ENCODE data around the gene PAPPA2.

PAPPA2 gene

GRCh38 chr1:176877557-176877956 is 414.6 kb downstream of the PAPPA2 start:
- H3K9me2 ChIP-seq (replicated peaks; ENCODE audit: insufficient read depth, low read length): no peaks in the 10 kb centered on the region
- H3F3A ChIP-seq (ENCODE audit: insufficient read depth): no peaks in the 10 kb centered on the region
- TF ChIP-seq CTCF (IDR thresholded peaks at IDR 0.05; ENCODE audit: insufficient read depth, low read length, poor library complexity, severe bottlenecking): no peak
- no peak for TF ChIP-seq EZH2phosphoT487 (conservative IDR thresholded peaks at IDR 0.05; ENCODE audit: low read length)
- H3K4me2 ChIP-seq (ENCODE audit: low read depth, low read length, poor library complexity, severe bottlenecking): no peak overlapping the region
- H3K79me2 ChIP-seq (ENCODE audit: insufficient read depth, low read length): no peaks in the 10 kb centered on the region
- no peaks in the 10 kb centered on the region for H3K36me3 ChIP-seq (ENCODE audit: low read length)
- H3K4me3 ChIP-seq (ENCODE audit: insufficient read depth, low read length, poor library complexity, severe bottlenecking): no peak overlapping the region
- no peaks in the 10 kb centered on the region for H4K20me1 ChIP-seq (ENCODE audit: low read depth, low read length)
- H3K9me3 ChIP-seq (ENCODE audit: insufficient read depth, low read length): no peaks in the 10 kb centered on the region
- no peak overlapping the region for H3K9ac ChIP-seq (ENCODE audit: low read length)
- no peak overlapping the region for H3K27ac ChIP-seq (ENCODE audit: low read depth, low read length)
- H2AFZ ChIP-seq (ENCODE audit: low read depth, low read length, severe bottlenecking): no peak overlapping the region
- H3K27me3 ChIP-seq (ENCODE audit: low read length): no peaks in the 10 kb centered on the region

GRCh38 chr1:176878750-176879536 is 416.0 kb downstream of the PAPPA2 start:
- Histone ChIP-seq H3K27me3 (ENCODE audit: low read length) (no peaks in the 10 kb centered on the region), H3F3A (ENCODE audit: insufficient read depth) (no peaks in the 10 kb centered on the region), H3K27ac (ENCODE audit: low read depth, low read length) (no peak overlapping the region), H3K9me3 (ENCODE audit: insufficient read depth, low read length) (no peaks in the 10 kb centered on the region), H3K9me2 (replicated peaks; ENCODE audit: insufficient read depth, low read length) (no peaks in the 10 kb centered on the region), H3K4me3 (ENCODE audit: insufficient read depth, low read length, poor library complexity, severe bottlenecking) (no peak overlapping the region), H3K4me2 (ENCODE audit: low read depth, low read length, poor library complexity, severe bottlenecking) (no peak overlapping the region), H4K20me1 (ENCODE audit: low read depth, low read length) (no peaks in the 10 kb centered on the region), H3K9ac (ENCODE audit: low read length) (no peak overlapping the region), H3K79me2 (ENCODE audit: insufficient read depth, low read length) (no peaks in the 10 kb centered on the region), H2AFZ (ENCODE audit: low read depth, low read length, severe bottlenecking) (no peak overlapping the region), H3K36me3 (ENCODE audit: low read length) (no peaks in the 10 kb centered on the region)
- TF ChIP-seq EZH2phosphoT487 (conservative IDR thresholded peaks at IDR 0.05; ENCODE audit: low read length) (no peak), CTCF (IDR thresholded peaks at IDR 0.05; ENCODE audit: insufficient read depth, low read length, poor library complexity, severe bottlenecking) (no peak)

- no peak overlapping the region for H3K9ac ChIP-seq (ENCODE audit: low read length)
- H4K20me1 ChIP-seq (ENCODE audit: low read depth, low read length): no peaks in the 10 kb centered on the region
- no peaks in the 10 kb centered on the region for H3K36me3 ChIP-seq (ENCODE audit: low read length)
- no peaks in the 10 kb centered on the region for H3F3A ChIP-seq (ENCODE audit: insufficient read depth)
- no peaks in the 10 kb centered on the region for H3K9me3 ChIP-seq (ENCODE audit: insufficient read depth, low read length)
- no peak overlapping the region for H2AFZ ChIP-seq (ENCODE audit: low read depth, low read length, severe bottlenecking)
- no peak overlapping the region for H3K4me2 ChIP-seq (ENCODE audit: low read depth, low read length, poor library complexity, severe bottlenecking)
- H3K9me2 ChIP-seq (replicated peaks; ENCODE audit: insufficient read depth, low read length): no peaks in the 10 kb centered on the region
- H3K27me3 ChIP-seq (ENCODE audit: low read length): no peaks in the 10 kb centered on the region
- no peak overlapping the region for H3K27ac ChIP-seq (ENCODE audit: low read depth, low read length)
- H3K4me3 ChIP-seq (ENCODE audit: insufficient read depth, low read length, poor library complexity, severe bottlenecking): no peak overlapping the region
- H3K79me2 ChIP-seq (ENCODE audit: insufficient read depth, low read length): no peaks in the 10 kb centered on the region
- TF ChIP-seq EZH2phosphoT487 (conservative IDR thresholded peaks at IDR 0.05; ENCODE audit: low read length) (no peak), CTCF (IDR thresholded peaks at IDR 0.05; ENCODE audit: insufficient read depth, low read length, poor library complexity, severe bottlenecking) (no peak)
These were observed 417.0 kb downstream of the PAPPA2 start for GRCh38 chr1:176879784-176880620.
